Activated naive CD8-positive, alpha-beta T cell treated with anti-CD3 and anti-CD28 coated beads for 36 hours (primary cell): Measurements from ENCODE around the gene WWOX. TPM values are rescaled to one million over a fixed set of nuclear protein-coding genes. Genes with fewer than 3 reads are reported as not detected.

Experiments used
- DNase-seq: peaks from one replicate; pipeline ENCODE4 v3.0.0; 2021
- H3K27ac Mint-ChIP-seq: one replicate; pipeline ENCODE4 v1.8.0; 2022; ENCODE audit warnings: mild to moderate bottlenecking, moderate library complexity, mixed read lengths
- H3K27me3 Mint-ChIP-seq: one replicate; pipeline ENCODE4 v1.8.0; 2022; ENCODE audit warnings: mild to moderate bottlenecking, mixed read lengths
- H3K36me3 Mint-ChIP-seq: one replicate; pipeline ENCODE4 v1.8.0; 2021; ENCODE audit warnings: mild to moderate bottlenecking, mixed read lengths
- H3K4me1 Mint-ChIP-seq: one replicate; pipeline ENCODE4 v1.8.0; 2021; ENCODE audit warnings: mixed read lengths
- H3K4me3 Mint-ChIP-seq: one replicate; pipeline ENCODE4 v1.8.0; 2022; ENCODE audit warnings: mild to moderate bottlenecking, moderate library complexity, mixed read lengths
- H3K9me3 Mint-ChIP-seq: one replicate; pipeline ENCODE4 v1.8.0; 2022; ENCODE audit warnings: mixed read lengths
- total RNA-seq, 2 experiments: library from RNA; stranded (reverse); gene quantifications; one replicate each; pipeline ENCODE4 v1.2.3, GENCODE V29; 2021

The WWOX gene
- total RNA-seq, 2 experiments from 2014 or later = 20.0 to 23.9 TPM

DNA sequence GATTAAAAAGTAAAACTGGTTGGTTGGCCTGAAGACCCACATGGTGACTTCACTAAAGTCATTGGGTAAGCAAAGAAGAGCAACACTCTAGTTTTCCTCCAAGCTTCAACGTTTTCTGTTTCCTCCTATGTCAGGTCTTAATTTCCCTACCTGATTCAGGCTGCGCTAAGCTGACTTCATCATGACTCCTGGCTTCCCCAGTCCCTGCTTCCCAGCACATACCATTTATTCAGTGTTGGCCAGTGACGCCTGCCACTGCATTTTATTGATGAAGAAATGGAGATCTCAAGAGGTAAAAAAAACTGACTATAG is 645.3 kb downstream of the WWOX start:
- H3K36me3 Mint-ChIP-seq = peaks cover 4% of the 10 kb centered on the region
- no peak for DNase-seq
- peaks cover 3% of the 10 kb centered on the region for H3K9me3 Mint-ChIP-seq
- H3K4me3 Mint-ChIP-seq = no peak overlapping the region
- H3K27ac Mint-ChIP-seq = no peak overlapping the region
- H3K27me3 Mint-ChIP-seq = no peaks in the 10 kb centered on the region
- peaks cover 27% of the 10 kb centered on the region for H3K4me1 Mint-ChIP-seq

DNA sequence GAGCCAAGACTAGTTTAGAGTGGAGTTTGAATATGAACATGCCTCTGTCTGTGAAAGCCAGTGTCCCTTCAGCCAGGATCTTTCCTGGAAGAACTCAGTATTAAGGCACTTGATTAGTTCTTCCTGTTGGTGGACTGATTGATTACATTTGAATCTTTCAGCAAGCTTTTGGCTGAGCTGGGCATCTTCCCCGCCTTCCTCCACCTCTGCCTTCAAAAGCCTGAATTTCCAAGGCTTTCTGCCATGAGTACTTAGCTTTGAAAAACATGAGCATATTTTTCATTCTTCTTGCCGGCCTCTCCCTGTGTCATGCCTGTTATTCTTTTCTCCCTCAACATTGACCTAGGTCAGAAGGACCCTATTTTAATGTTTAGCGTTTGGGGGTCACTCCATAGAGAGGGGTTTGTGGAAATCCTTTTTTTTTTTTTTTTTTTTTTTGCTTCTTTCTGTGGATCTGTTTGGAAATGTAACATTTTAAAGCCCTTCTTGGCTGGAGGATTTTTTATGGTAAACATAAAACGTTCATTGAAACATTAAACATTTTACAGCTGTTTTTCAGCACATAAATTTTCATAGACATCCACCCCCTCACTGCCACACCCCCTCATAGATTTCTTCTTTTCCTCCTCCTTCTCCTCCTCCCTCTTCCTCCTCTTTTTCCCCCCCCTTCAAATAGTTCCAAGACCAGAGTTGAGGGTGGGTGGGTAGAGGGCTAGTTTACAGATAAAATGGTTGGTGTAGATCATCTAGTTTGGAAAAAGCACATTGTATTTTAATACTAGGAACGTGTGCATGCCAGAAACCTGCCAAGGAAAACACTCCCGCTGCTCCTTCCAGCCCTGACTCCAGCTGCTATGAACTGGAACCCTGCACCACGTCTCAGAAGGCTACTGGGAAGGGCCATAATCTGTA is 645.9 kb downstream of the WWOX start:
- DNase-seq = no peak
- Mint-ChIP-seq H3K27ac (no peak overlapping the region), H3K27me3 (no peaks in the 10 kb centered on the region), H3K9me3 (peaks cover 3% of the 10 kb centered on the region), H3K4me3 (no peak overlapping the region), H3K4me1 (peaks cover 31% of the 10 kb centered on the region), H3K36me3 (peaks cover 4% of the 10 kb centered on the region)

DNA sequence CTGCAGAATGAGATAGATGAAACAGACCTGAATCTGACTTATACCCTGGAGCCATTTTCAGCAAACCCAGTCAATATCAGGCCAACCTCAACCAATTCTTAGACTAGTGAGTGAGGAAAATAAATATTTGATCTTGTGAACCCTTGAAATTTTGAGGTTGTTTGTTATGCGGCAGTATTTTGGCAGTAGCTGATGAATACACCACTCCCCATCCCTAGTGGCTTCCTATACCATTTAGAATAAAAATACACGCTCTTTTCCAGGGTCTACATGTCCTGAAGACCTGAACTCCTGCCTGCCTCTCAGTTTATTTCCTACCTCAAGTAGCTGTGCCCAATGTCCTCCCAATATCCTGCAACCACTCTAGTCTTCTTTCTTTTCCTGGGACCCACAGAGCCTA is 647.3 kb downstream of the WWOX start:
- peaks cover 3% of the 10 kb centered on the region for H3K9me3 Mint-ChIP-seq
- H3K36me3 Mint-ChIP-seq = peaks cover 4% of the 10 kb centered on the region
- H3K27ac Mint-ChIP-seq = no peak overlapping the region
- H3K27me3 Mint-ChIP-seq = no peaks in the 10 kb centered on the region
- DNase-seq = no peak
- no peak overlapping the region for H3K4me3 Mint-ChIP-seq
- H3K4me1 Mint-ChIP-seq = peaks cover 33% of the 10 kb centered on the region

DNA sequence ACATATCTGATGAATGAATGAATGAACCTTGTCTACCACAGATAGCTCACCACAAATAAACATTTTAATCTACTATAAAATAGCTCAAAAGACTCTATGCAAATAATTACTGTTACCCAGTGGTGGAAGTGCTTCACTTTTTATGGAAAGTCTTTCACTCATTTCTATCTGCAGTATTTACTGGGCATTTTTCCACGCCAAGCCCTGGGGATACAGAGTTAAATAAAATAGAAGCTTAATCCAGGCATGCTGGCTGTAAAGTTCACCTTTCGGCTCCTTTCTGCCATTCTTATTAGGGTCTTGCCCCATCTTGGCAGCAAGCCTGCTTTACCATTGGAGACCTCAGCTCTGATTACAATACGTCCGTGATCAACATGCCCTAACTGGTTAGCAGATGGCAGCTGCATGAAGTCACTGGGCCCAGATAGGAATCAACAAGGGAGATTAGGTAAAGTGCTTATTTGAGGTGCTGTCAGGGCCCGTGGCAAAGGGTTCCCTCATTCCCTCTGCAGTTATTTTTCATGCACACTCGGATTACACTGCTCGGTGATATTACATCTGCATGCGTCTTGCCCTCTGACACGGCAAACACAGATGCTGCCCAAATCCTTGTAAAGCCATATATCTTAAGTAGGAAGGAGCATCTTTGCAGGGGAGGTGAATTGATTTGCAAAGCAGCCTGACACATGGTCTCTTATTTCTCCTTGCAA is 648.9 kb downstream of the WWOX start:
- Mint-ChIP-seq H3K4me3 (no peak overlapping the region), H3K4me1 (peaks cover 21% of the 10 kb centered on the region)

DNA sequence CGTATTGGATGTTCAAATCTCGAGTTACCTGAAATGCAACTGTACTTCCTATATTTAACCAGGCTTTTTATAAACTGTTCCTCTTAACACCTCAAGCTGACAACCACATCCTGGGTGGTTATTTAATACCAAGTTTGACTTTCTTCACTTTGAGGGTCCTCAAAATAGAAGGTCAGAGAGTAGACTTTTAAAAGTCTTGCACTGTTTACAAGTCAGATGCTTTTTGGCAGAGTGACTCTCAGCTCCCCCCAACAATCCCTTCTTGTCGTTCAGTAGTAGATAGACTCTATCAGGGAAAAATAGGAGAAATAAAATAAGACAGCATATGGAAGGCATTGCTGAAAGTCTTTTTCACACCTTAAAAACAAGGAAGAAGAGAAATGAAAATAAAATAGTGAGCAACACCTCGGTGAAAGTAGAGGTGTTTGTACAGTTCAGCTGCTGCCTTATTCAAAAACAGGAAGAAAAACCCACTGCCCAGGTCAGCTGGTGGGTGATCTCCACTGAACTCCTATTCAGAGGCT is 650.4 kb downstream of the WWOX start:
- Mint-ChIP-seq H3K27me3 (no peaks in the 10 kb centered on the region), H3K36me3 (peaks cover 6% of the 10 kb centered on the region), H3K9me3 (peaks cover 3% of the 10 kb centered on the region), H3K27ac (no peak overlapping the region), H3K4me1 (peaks cover 21% of the 10 kb centered on the region), H3K4me3 (no peak overlapping the region)
- DNase-seq = no peak

More for the DNA sequence above, 648.9 kb downstream of the WWOX start:
- Mint-ChIP-seq H3K9me3 (peaks cover 3% of the 10 kb centered on the region), H3K27ac (no peak overlapping the region), H3K27me3 (no peaks in the 10 kb centered on the region), H3K36me3 (peaks cover 4% of the 10 kb centered on the region)
- DNase-seq = no peak

DNA sequence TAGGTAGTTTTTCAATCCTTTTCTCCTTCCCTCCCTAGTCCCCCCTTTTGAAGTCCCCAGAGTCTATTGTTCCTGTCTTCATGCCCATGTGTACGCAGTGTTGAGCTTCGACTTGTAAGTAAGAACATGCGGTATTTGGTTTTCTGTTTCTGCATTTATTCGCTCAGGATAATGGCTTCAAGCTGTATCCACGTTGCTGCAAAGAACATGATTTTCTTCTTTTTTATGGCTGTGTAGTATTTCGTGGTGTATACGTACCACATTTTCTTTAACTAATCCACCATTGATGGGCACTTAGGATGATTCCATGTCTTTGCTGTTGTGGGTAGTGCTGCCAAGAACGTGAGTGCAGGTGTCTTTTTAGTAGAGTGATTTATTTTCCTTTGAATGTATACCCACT is 651.2 kb downstream of the WWOX start:
- no peak for DNase-seq
- peaks cover 4% of the 10 kb centered on the region for H3K36me3 Mint-ChIP-seq
- H3K27me3 Mint-ChIP-seq = no peaks in the 10 kb centered on the region
- no peak overlapping the region for H3K4me3 Mint-ChIP-seq
- peaks cover 21% of the 10 kb centered on the region for H3K4me1 Mint-ChIP-seq
- H3K27ac Mint-ChIP-seq = no peak overlapping the region
- peaks cover 3% of the 10 kb centered on the region for H3K9me3 Mint-ChIP-seq

DNA sequence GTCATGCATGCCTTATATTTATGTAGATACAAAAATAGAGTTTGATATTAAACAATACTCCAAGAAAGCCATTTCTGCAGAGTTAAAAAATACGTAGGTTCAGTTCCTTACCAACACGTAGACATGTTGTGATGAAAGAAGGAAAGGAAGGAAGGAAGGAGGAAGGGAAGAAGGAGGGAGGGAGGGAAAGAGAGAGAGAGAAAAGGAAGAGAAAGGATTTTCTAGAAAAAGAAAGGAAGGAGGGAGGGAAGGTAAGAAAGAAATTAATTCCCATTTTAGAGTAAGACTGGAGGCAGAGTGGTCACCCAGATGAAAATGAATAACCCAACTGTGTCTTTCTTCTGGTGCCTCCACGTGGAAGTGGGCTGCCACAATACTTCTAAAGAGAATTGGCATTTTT is 652.1 kb downstream of the WWOX start:
- Mint-ChIP-seq H3K4me3 (no peak overlapping the region), H3K9me3 (peaks cover 5% of the 10 kb centered on the region), H3K36me3 (peaks cover 6% of the 10 kb centered on the region), H3K27me3 (no peaks in the 10 kb centered on the region), H3K4me1 (peaks cover 21% of the 10 kb centered on the region), H3K27ac (no peak overlapping the region)
- DNase-seq = no peak

DNA sequence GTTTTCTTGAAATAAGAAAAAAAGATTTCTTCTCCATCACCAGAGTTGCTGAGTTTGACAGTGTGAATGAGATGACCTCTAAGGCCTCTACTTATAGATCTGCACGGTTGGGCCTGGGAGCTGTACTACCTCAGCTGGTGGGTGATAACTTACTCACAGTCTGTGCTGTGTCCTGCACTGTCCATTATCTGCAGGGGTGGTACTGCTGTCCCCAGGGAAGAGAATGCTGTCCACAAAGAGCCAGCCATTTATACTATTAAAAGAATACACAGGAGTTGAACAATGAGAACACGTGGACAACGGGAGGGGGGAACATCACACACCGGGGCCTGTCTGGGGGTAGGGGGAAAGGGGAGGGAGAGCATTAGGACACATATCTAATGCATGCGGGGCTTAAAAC is 655.3 kb downstream of the WWOX start:
- H3K27me3 Mint-ChIP-seq = no peaks in the 10 kb centered on the region
- H3K9me3 Mint-ChIP-seq = peaks cover 4% of the 10 kb centered on the region
- no peak for DNase-seq
- no peak overlapping the region for H3K27ac Mint-ChIP-seq
- H3K36me3 Mint-ChIP-seq = peaks cover 5% of the 10 kb centered on the region
- H3K4me1 Mint-ChIP-seq = peaks cover 7% of the 10 kb centered on the region
- H3K4me3 Mint-ChIP-seq = no peak overlapping the region

DNA sequence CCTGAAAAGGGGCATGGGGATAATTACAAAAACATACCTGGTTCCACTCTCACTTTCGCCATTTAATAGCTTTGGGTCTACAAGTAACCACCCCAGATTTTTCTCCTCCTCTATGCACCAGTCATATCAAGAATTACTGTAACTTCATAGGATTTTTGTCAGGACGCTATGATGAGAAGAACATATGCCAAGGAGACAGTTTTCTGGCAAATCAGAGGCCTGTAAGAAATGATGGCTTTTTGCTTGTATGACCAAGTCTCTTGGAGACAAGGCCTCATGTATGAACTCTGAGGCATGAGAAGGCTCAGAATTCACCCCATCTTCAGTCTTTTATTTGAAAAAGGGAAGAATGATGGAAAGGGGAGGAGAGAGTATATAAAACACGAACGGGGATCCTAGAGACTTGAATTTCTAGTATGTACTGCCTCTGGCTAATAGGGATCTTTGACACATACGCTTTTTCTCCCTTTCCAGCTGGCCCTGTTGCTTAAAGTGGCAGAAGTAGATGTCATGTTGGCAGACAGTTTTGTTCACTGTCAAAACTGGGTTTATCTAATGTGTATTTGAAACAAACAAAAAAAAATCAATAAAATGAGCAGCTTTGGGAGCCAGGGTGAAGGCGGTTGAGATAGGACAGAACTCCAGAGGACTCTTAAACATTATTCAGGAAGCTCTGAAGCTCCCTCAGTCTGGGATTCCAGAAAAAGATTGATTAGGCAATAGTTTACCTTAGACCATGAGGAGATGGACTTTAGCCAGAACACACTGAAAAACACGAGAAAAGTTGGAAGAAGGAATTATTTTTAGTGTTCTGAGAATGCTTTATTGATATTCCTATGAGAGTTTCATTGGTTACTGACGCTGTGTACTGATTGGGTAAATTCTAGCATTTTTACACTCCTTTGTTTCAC is 656.6 kb downstream of the WWOX start:
- H3K4me1 Mint-ChIP-seq = no peaks in the 10 kb centered on the region
- no peak overlapping the region for H3K27ac Mint-ChIP-seq
- peaks cover 5% of the 10 kb centered on the region for H3K36me3 Mint-ChIP-seq
- no peaks in the 10 kb centered on the region for H3K27me3 Mint-ChIP-seq
- DNase-seq = no peak
- no peak overlapping the region for H3K4me3 Mint-ChIP-seq
- peaks cover 4% of the 10 kb centered on the region for H3K9me3 Mint-ChIP-seq

DNA sequence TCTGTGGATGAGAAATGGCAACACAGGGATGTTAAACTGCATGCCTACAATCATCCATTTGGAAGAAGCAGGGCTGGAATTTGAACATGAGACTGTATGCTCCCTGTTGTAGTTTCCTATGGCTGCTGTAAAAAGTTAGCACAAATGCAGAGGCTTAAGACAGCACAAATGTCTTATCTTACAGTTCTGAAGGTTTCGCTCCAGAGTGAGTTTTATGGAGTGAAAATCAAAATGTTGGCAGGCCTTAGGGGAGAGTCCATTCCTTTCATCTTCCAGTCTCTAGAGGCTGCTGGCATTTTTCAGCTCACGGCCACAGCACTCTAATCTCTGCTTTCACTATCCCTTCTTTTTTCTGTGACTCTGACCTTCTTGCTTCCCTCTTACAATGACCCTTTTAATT is 660.1 kb downstream of the WWOX start:
- Mint-ChIP-seq H3K4me3 (no peak overlapping the region), H3K4me1 (no peaks in the 10 kb centered on the region), H3K27me3 (no peaks in the 10 kb centered on the region), H3K9me3 (peaks cover 4% of the 10 kb centered on the region), H3K27ac (no peak overlapping the region), H3K36me3 (peaks cover 7% of the 10 kb centered on the region)
- DNase-seq = no peak

DNA sequence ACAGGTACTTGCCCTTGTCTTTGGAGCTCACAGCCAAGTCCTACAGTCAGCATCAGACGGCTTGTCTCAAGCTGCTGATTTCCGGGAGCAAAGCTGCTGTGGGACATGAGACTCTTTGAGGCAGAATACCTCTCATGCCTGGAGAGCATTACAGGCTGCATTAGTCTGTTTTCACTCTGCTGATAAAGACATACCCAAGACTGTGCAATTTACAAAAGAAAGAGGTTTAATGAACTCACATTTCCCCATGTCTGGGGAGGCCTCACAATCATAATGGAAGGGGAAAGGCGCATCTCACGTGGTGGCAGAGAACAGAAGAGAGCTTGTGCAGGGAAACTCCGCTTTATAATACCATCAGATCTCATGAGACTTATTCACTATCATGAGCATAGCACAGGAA is 661.2 kb downstream of the WWOX start:
- H3K4me1 Mint-ChIP-seq = no peaks in the 10 kb centered on the region
- no peaks in the 10 kb centered on the region for H3K27me3 Mint-ChIP-seq
- H3K36me3 Mint-ChIP-seq = peaks cover 6% of the 10 kb centered on the region
- no peak overlapping the region for H3K4me3 Mint-ChIP-seq
- peaks cover 4% of the 10 kb centered on the region for H3K9me3 Mint-ChIP-seq
- DNase-seq = no peak
- H3K27ac Mint-ChIP-seq = no peak overlapping the region

DNA sequence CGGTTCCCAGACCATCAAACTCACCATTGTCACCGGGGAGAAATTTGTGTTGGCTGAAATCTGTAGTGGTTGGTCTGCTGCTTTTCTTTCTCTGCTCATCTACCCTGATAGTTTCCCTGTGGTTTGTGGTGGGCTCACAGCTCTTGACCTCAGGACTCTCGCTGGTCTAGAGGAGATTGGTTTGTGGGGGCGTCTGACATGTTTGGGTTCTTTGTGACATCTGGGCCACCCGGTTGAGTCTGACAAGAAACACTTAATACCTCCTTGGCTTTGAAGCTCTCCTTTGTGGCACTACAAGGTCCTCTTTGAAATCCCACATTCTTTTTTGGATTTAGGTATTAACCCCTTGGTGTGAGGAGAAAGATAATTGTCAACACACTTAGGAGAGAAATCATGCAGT is 662.0 kb downstream of the WWOX start:
- Mint-ChIP-seq H3K27me3 (no peaks in the 10 kb centered on the region), H3K27ac (no peak overlapping the region), H3K36me3 (peaks cover 5% of the 10 kb centered on the region), H3K4me3 (no peak overlapping the region), H3K4me1 (no peaks in the 10 kb centered on the region), H3K9me3 (no peaks in the 10 kb centered on the region)
- peak; percentile 30 for DNase-seq

DNA sequence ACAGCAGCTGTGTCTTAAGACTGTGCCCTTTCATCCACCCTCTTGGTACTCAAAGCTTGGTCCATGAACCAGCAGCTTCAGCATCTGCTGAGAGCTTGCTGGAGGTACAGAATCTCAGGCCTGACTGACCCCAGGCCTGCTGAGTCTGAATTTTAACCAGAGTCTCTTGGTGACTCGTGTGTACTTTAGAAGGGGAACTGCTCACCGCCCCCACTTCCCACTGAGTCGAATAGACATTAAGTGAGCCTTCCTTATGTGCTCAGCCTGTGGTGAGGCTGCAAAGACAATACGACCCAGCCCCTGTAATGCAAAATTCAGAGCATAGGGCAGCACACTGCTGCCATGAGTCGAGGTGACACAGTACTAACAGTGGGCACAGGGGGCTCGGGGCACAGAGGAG is 662.8 kb downstream of the WWOX start:
- H3K4me1 Mint-ChIP-seq = no peaks in the 10 kb centered on the region
- H3K4me3 Mint-ChIP-seq = no peak overlapping the region
- H3K27ac Mint-ChIP-seq = no peak overlapping the region
- peaks cover 3% of the 10 kb centered on the region for H3K36me3 Mint-ChIP-seq
- H3K27me3 Mint-ChIP-seq = no peaks in the 10 kb centered on the region
- no peak for DNase-seq
- no peaks in the 10 kb centered on the region for H3K9me3 Mint-ChIP-seq

DNA sequence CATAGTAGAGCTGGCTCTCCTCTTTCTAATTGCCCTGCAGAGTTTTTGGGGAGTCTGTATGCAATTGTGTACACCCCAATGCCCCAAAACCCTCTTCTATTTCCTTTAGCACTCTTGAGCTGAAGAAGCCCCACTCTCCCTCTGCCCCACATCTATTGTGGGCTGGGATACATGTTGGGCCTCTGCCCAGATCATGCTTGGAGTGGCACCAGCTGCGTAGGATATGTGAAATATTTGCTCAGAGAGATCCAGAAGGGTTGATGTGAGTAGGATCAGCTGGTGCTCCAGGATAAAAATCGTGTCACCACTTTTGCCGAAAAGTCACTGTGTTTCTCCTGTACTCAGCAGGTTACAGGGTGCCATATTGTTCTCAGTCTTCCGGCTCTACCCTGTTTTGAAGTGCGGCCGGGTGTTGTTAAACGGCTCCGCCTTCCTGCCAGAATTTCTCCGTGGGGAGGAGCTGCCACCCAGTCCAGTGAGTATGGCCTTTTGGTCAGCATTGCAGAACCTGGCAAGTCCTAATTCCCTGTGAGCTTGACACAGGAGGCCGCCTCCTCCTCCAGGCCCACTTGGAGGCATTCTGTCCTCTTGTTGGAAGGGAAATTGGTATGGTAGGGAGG is 664.5 kb downstream of the WWOX start:
- Mint-ChIP-seq H3K9me3 (no peaks in the 10 kb centered on the region), H3K27me3 (no peaks in the 10 kb centered on the region), H3K27ac (no peak overlapping the region), H3K4me1 (no peaks in the 10 kb centered on the region), H3K36me3 (peaks cover 3% of the 10 kb centered on the region), H3K4me3 (no peak overlapping the region)
- DNase-seq = no peak
